Measurements from ENCODE around the gene WDFY4.

Gene WDFY4

DNA sequence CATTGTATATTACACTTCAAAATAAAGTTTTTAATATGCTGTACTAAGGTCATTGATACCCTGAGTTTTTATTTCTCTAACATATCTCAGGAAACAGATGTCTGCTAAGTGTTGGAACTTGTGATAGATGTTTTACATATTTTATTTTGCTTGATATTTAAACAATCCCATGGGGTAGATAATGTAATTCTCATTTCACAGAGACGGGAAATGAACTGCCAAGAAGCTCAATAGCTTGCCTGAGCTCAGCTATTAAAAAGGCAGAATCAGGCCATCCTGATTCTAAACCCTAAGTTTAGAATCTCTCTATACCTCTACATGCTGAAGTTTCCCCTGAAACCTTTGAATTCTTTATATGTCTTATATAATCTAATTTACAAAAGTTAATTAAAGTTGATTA is 128.6 kb downstream of the WDFY4 start:
- DNase-seq (ENCODE audit: low spot score) (no peak), FAIRE-seq (no peak)

DNA sequence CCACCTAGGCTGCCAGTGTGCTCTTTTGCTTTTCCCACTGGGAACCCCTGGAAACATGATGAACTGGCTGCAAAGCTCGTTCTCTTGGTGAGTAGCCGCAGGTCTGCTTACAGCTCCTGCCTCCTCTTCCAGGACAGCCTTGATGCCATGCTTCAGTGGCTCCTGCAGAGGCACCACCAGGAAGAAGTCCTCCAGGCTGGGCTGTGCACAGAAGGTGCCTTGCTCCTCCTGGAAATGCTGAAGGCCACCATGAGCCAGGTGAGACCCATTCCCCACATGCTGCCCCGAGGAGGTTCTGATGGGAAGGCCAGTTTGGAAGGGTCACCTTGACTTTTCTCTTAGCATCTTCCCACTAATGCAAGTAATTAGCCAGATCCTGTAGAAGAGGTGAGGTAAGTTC is 129.2 kb downstream of the WDFY4 start:
- DNase-seq (ENCODE audit: low spot score) (no peak), FAIRE-seq (no peak)

DNA sequence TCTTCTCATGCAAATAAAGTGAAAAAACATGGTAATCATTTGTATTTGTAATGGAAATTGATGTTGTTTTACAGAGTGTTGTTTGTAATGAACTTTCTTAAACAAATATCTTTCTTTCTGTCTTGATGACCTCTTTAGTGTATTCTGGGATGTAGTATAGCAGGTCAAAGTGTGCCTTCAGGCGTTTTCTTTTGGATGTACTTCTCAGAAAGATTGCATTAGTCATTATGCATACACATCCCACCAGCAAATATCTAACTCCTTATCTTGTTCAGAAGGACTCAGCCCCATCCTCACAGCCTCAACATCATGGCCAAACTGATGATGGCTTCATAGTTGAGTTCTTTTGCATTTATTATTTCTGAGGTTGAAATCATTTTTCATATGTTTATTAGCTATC is 130.3 kb downstream of the WDFY4 start:
- FAIRE-seq = no peak
- DNase-seq (ENCODE audit: low spot score) = no peak

DNA sequence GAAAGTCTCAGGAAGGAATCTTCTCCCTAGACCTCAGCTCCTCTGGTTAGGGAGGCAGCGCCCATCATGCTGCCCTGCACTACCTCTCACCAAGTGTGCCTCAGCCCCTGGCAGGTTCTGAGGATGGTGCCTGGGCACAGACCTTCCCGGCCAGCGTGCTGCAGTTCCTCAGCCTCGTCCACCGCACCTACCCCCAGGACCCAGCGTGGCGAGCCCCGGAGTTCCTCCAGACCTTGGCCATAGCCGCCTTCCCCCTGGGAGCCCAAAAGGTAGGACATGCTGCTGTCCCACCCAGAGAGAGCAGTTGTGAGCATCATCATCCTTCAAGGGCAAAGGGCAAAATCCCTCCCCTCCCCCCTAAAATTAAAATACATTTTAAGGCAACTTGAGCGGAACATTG is 132.5 kb downstream of the WDFY4 start:
- DNase-seq (ENCODE audit: low spot score) (no peak), FAIRE-seq (no peak)

DNA sequence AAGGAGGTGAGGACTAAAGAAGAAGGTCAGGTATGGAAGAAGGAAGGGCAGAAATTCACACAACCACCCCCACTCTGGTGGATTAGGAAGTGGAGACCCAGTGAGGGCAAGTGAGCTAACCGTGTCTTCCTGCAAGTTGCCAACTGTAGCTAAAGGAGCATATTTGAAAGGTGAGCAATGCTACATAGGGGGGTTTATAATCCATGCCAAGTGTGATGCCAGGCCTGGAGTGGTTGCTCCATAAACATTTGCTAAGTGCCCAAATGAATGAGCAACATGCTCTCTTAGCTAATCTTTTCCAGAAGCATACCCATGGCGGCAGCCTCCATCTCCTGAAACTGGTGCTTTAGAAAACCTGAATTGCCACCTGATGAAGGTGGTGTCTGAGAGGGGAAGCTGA is 133.4 kb downstream of the WDFY4 start:
- DNase-seq (ENCODE audit: low spot score) = no peak
- FAIRE-seq = no peak

DNA sequence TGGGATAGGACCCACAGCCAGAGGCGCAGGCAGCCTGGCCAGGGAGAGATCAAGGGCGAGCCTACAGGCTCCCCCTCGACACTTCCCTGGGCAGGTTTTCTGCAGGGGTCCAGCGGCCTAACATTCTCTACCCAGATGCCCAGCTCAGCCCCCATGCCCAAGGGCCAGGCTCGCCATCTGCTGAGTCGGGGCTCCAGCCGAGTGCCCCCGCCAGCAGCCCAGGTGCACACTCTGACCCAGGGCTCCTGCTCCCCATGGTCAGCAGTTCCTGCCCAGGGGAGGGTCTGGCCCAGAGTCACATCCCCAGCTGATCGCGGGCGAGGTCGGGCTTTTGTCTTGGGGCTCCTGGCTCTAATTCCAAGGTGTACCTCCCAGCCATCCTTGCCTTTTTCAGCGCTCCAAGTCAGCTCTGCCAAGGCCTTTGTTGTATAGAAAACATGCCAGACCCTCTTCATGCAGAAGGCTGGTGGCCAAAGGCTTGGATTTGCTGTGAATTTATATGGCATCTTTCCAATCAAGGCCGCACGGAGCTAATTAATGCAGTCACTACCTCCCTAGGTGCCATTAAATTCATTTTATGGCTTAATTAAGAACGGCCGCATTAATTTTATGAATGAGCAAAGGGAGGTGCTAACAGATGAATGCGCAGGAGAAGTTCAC is 134.3 kb downstream of the WDFY4 start:
- no peak for DNase-seq (ENCODE audit: low spot score)
- FAIRE-seq = no peak

DNA sequence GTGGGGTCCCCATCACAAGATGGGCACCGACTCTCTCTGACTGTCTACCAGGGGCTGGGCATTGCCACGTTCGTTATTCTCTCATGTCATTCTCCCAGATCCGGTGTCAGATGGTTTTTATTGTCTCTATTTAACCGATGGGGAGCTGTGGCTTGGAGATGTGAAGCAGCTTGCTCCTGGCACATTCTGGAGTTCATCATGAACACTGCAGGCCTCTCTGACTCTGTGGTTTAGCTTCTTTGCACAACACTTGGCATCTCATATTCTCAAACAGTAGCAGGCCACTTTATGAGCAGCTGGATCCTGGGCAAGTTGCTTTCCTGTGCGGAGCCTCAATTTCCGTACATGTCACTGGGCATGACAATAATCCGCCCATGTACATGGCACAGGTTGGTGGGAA is 135.1 kb downstream of the WDFY4 start:
- DNase-seq (ENCODE audit: low spot score) = no peak
- no peak for FAIRE-seq

DNA sequence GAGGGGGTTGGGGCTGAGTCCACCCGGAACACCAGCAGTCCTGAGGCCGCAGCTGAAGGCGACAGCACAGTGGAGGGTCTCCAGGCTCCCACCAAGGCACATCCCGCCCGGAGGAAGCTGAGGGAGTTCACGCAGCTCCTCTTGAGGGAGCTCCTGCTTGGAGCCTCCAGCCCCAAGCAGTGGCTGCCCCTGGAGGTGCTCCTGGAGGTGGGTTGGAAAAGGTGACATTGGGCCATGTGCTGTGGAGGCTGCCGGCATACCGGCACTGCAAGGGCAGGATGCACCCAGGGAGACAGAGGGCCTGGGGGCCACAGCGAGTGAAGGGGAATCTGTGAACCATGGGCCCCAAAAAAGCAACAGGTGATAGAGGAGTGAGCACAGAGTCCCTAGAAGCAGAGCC is 135.6 kb downstream of the WDFY4 start:
- DNase-seq (ENCODE audit: low spot score) (no peak), FAIRE-seq (no peak)

DNA sequence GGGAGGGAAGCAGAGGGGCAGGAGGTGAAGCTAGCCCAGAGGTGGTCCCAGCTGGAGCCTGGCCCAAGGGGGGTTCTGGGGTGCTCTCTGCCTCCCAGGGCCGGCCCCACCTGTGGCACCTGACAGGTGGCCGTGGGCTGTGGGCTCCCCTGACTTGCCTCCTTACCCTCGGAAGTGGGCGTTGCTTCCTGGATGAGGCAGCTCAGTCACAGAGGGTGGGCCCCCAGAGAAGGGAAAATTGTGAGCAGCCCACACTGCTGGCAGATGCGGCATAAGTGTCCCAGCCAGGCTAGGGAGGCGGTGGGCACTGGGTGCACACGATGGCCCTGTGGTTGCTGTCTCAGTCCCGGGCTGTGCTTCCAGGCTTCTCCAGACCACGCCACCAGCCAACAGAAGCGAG is 136.0 kb downstream of the WDFY4 start:
- FAIRE-seq (no peak), DNase-seq (ENCODE audit: low spot score) (no peak)

DNA sequence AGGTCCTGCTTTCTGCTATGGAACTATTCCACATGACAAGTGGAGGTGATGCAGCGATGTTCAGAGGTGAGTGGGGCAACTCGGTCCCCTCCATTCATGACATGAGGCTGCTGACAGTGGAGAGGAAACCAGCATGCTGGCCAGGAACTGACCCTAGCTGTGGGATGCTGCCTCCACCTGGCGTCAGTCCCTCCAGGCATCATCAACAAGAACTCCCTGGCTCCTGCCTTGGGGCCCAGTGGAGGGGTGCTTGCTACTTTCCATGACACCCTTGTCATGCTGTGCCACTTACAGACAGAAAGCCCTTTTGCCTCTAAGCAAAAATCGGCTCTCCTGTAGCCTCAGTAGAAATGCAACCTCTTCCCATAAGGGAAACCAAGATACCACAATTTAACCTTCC is 136.4 kb downstream of the WDFY4 start:
- FAIRE-seq (no peak), DNase-seq (ENCODE audit: low spot score) (no peak)

DNA sequence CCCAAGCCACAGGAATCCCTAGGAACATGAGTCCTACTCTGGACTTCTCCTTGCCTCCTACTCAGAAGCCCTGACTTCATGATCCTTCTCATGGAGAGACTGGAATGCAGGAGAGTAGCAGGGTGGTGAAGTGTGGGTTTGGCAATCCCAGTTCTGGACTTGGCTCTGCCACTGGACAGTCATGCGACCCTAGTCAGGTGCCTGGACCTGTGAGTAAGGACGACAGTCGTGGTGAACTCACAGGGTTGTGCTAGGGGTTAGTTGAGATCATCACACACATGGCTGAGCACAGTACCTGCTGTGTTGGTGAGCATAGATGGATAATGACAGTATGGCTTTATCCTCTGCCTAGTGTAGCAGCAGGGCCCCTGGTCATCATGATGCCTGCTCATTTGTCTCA is 137.0 kb downstream of the WDFY4 start:
- DNase-seq (ENCODE audit: low spot score) (peak; percentile 52), FAIRE-seq (no peak)

DNA sequence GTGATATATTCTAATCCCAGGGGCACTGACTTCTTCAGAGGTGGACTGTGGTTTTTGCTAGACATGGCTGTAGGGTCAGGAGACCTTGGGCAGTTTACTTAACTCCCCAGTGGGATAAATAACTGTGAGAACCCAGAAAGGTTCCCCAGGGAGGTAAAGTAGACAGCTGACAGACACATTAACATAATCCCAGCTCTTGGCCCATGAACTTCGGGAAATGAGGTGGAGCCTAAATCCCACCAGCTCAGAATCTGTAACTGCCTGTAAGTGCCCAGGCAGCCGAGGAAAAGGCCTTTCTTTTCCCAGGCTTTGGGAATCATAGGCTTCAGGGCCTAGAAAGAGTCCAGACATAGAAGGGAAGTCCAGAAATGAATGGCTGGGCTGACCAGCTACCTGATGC is 149.0 kb downstream of the WDFY4 start:
- FAIRE-seq (no peak), DNase-seq (ENCODE audit: low spot score) (no peak)

DNA sequence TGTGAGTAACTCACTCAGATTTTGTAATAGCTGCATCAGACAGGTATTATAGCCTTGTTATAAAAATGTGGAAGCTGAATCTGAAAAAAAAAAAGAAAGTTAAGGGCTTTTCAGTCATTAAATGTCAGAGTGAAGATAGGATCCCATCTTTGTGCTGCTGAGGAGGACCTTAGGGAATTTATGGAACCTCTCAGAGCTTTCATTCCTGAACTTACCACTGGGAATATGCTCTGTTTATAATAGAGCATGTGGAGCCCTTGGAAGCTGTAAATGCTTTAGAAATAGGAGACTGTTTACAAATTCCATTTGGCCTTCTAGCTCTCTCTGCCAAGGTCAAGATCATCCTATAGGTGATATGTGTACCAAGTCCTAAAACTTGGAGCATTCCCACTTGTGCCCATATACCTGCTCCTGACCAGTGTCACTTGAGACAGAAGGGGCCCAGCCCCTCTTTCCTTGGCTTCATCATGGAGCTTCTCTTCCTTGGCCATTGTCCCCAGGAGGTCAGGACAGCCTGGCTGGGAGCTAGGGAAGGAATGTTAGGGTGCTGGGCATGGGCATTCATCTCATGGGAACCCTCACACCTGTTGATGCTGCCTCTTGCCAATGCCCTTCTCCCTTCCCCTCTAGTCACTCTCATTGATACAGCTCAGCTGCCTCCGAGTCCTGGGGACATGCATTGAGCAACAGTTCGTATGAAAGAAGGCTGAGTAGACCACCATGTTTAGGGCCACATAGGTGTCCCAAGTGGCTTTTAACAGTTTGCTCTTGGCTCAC is 149.7 kb downstream of the WDFY4 start:
- no peak for FAIRE-seq

DNA sequence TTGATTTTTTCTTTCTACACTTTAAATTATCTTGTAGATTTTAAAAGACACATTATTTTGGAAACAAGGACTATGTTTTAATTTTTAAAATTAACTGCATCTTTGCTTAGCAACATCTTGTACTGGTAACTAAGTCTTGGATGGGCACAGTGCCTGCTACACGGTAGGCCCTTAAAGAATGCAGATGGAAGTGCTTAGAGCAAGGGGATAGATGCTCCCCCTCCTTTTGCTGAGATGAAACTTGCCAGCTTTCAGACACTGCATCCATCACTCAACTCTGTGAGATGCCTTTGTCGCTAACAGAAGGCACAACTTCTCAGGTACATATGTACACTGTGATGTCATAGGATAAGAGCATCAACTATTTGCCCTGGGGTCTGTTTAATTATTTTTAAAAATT is 151.1 kb downstream of the WDFY4 start:
- FAIRE-seq (no peak), DNase-seq (ENCODE audit: low spot score) (no peak)

More for the DNA sequence above, 149.7 kb downstream of the WDFY4 start:
- no peak for DNase-seq (ENCODE audit: low spot score)

DNA sequence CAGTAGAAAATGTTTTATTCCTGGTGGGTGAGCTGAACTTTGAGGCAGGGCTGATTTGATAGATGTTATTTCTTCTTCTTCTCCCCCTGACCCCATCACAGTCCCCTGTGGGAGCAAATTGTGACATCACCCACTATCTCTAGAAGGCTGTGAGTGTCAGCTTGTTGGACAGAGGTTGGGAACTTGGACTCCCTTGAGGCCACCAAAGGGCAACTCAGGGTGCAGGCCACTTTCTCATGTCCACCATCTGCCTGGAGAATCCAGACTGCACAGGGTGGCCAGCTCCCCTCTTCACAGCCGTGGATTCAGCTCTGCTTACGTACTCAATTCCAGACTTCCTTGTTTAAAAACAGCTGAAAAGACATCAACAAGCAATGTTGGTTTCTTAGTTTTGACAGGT is 151.9 kb downstream of the WDFY4 start:
- DNase-seq (ENCODE audit: low spot score) = no peak
- FAIRE-seq = no peak

DNA sequence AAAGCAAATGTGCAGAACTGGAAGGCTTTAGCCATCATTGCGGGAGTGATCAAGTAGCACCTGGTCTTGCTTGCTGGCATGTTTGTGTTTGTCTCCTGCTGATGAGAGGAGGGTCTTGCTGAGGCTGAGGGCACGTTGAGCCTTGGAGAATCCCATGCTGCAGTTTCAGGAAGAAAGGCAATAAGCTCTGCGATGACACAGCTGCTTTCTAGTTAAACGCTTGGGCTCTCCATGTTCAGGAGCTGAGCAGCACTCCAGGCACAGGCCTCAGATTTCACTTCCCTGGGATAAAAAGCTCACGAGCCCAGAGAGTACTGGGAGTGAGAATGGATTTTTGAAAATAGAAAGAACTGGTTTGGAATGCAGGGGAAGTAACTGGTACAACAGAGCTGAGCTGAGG is 154.2 kb downstream of the WDFY4 start:
- FAIRE-seq = no peak

DNA sequence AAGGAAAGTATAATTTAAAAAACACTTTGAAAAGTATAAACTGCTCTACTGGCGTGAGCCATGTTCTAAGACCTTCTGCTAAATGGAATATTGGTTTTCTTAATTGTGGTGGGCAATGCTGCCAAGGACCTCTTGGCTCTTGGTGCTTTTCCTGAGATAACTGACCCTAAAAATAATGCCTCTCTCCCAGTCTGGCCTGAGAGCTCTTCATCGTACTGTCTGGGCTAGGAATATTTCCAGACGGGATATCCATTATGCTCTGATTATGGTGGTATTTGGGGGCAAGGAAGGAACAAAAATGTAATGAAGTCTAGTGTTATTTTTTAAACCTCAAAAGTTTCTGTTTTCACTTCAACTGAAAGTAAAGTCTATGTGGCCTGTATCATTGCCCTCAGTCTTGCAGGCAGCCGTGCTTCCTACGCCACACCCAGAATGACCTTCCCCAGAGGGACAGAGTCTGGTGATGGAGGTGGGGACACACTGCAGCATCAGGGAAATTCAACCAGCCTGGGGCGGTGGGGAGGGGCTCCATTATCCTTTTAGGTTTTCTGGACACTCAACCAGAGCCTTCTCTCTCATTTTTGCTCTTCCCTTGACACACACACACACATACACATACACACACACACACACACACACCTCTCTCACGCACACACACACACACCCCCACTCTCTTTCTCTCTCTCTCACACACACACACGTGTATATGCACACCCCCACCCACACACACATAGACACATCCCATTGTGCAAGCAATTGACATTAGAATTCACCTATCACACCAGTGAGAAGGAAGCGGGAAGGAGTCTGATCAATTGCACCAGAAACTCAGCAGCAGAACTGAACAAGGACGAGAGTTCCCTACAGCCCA is 155.4 kb downstream of the WDFY4 start:
- FAIRE-seq = no peak
- no peak for DNase-seq (ENCODE audit: low spot score)

More for the DNA sequence above, 154.2 kb downstream of the WDFY4 start:
- DNase-seq (ENCODE audit: low spot score) = no peak

DNA sequence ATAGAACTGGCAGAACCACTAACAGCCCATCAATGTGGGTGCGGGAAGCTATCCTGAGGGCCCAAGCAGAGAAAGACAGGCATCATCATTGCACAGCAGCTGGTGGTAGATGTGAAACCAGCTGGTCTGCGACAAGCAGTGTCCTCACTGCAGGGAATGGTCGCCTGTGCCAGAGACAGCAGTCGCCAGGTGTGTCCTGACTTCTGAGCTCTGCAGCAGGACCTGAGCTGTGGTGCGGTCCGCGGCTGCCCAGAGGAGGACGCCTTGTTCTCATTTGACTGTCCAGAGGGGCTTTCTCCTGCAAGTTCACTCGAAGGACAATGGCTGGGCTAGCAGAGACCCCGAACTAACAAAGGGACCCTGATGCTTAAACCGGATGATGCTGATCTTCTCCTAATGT is 157.6 kb downstream of the WDFY4 start:
- DNase-seq (ENCODE audit: low spot score) (no peak), FAIRE-seq (no peak)

DNA sequence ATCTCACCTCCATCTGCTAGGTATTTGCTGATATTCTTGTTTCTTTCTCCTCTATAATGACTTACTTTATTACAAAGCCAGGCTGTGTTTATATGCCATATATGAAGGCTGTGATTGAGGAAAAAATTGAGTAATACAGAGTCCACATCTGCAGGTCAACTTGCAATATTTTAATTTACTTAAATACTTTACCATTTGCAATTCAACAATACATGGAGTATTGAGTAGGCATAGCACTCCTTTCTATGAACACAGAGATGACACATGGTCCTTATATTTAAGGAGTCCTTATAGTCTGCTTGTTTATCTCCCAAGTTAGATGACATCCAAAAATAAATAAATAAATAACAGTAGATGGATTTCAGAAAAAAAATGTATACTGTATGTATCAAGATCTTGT is 158.5 kb downstream of the WDFY4 start:
- DNase-seq (ENCODE audit: low spot score) (no peak), FAIRE-seq (no peak)

DNA sequence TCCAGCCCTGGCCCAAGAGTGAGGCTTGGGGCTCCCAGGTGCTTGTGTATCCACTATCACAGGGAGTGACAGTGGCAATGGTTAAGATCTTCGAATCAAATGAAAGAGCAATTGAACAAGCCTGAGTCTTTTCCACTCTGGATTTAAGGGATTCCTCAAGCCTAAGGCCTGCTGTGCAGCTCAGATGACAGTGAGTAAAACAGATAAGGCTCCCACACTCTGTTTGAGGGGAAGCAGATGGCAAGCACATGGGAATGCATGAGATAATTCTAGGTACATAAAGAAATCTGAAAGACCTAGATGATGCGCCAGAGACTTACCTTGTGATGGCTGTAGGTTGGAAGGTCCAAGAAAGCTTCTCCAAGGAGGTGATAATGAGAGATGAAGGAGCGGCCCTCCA is 159.9 kb downstream of the WDFY4 start:
- FAIRE-seq (no peak), DNase-seq (ENCODE audit: low spot score) (no peak)

DNA sequence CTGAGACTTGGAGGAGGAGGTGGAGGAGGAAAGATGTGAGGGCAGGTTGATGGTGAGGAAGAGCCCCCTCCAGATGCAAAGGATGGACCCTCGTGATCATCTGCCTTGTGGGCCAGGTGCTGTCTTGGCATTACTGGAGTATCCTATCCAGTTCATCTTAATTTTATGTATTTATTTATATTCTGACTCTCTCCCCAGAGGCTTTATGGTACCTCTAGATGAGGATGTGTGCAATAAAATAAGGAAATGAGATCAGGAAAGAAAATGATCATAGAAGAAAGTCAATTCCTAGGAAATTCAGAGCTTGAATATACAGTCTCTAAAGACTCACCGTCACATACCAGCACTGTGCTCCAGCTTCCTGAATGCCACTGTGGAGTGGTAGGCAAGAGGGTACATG is 160.8 kb downstream of the WDFY4 start:
- FAIRE-seq (no peak), DNase-seq (ENCODE audit: low spot score) (no peak)

DNA sequence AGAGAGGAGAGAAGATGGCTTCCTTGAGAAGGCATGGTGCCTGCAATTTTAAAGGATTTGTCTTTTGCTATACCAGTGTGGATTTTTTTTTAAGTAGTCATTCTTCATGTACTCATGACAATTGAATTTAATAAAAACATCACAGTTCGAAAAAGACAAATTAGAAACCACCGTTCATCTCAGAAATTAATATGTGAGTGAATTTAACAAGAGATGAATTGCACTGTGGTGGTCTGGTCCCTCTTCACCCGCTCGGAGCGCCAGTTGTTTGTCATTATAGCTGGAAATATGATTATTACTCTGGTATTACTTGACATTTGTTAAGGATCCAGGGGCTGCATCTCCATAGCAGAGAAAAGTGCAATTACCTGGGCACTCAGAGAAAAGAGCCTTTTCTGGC is 163.0 kb downstream of the WDFY4 start:
- DNase-seq (ENCODE audit: low spot score) (no peak), FAIRE-seq (no peak)
